K562 (cell line): ENCODE results near the gene CENPP. TPM values are rescaled to one million over a fixed set of nuclear protein-coding genes. Genes with fewer than 3 reads are reported as not detected.

Experiments used
- ATAC-seq: fragments of 200-7000 bp; cut with Tn5 transposase; 3 replicates; pipeline ENCODE4 v1.9.1; 2020; ENCODE audit warnings: moderate library complexity
- BruUV-seq: library from RNA; stranded (reverse); fragments of 400-500 nt; replicated peaks from 2 replicates; lab custom pipeline; 2021; lab: Mats Ljungman, UMichigan
- CTCF ChIA-PET: fragments of 300-600 bp; formaldehyde crosslinking; extraction: SDS; loops from one replicate; lab custom pipeline; 2021; ENCODE audit warnings: low intra/inter-chr PET ratio; lab: Yijun Ruan, JAX
- POLR2A ChIA-PET: fragments of 300-600, 350-650 bp; sonication (Branson Sonifier 250); formaldehyde crosslinking; extraction: SDS; loops from one replicate; lab custom pipeline; 2021; ENCODE audit warnings: antibody characterized with exemption, inconsistent platforms; lab: Yijun Ruan, JAX
- DNase-seq, 4 experiments: peaks; one replicate each; pipeline versions ENCODE4 v3.0.0 to v3.0.0-alpha.2; 2011 to 2018; ENCODE audit warnings: low spot score in 3 of 4, mixed read lengths in 3 of 4; ENCODE audit errors: extremely low read depth in 1 of 4
- FAIRE-seq: peaks from 2 replicates; lab custom pipeline; 2011; peaks lifted over from hg19 to GRCh38; lab: Jason Lieb, UNC
- H2AFZ ChIP-seq: 2 replicates; pipeline ENCODE4 v1.6.0; 2011; ENCODE audit warnings: low read depth, low read length, control low read depth, inconsistent platforms
- H3K27ac ChIP-seq: fragments of 200-600 bp; 3 replicates; pipeline ENCODE4 v1.8.0; 2011; ENCODE audit warnings: low read depth, mild to moderate bottlenecking, control low read depth, inconsistent platforms, low read length, moderate library complexity, mixed read lengths; ENCODE audit errors: extremely low read depth
- H3K27me3 ChIP-seq, 2 experiments: fragments of 300-600 bp in 1 of 2; 2 replicates in 1 of 2; 3 replicates in 1 of 2; pipeline versions ENCODE4 v1.6.0 to v1.8.0; 2011; ENCODE audit warnings: inconsistent platforms in 2 of 2, low read length in 2 of 2, mild to moderate bottlenecking in 1 of 2, mixed read lengths in 1 of 2, moderate library complexity in 1 of 2; ENCODE audit not compliant: control insufficient read depth in 2 of 2, insufficient read depth in 2 of 2
- H3K36me3 ChIP-seq: fragments of 300-600 bp; 3 replicates; pipeline ENCODE4 v1.8.0; 2011; ENCODE audit warnings: mild to moderate bottlenecking, low read length, inconsistent platforms; ENCODE audit not compliant: control insufficient read depth, insufficient read depth
- H3K4me1 ChIP-seq, 2 experiments: fragments of 200-600 bp in 1 of 2; replicated peaks in 1 of 2; 2 replicates in 1 of 2; 3 replicates in 1 of 2; pipeline versions ENCODE4 v1.5.1 to v1.8.0; 2011; ENCODE audit warnings: inconsistent platforms in 2 of 2, low read length in 2 of 2, mild to moderate bottlenecking in 1 of 2, mixed read lengths in 1 of 2, moderate library complexity in 1 of 2; ENCODE audit not compliant: control insufficient read depth in 2 of 2, insufficient read depth in 2 of 2
- H3K4me2 ChIP-seq: 2 replicates; pipeline ENCODE4 v1.6.1; 2011; ENCODE audit warnings: low read length, control low read depth, inconsistent platforms, mixed read lengths; ENCODE audit not compliant: insufficient read depth
- H3K4me3 ChIP-seq: fragments of 200-600 bp; sonication (generic), shearing (Covaris generic); 2 replicates; pipeline ENCODE4 v1.5.1; 2016; ENCODE audit warnings: control low read depth, inconsistent platforms
- H3K79me2 ChIP-seq: fragments of 200-600 bp; 3 replicates; pipeline ENCODE4 v1.8.0; 2011; ENCODE audit warnings: low read length, inconsistent platforms; ENCODE audit not compliant: control insufficient read depth, insufficient read depth
- H3K9ac ChIP-seq, 2 experiments: 2 replicates each; pipeline versions ENCODE4 v1.6.0 to v1.6.1; 2011; ENCODE audit warnings: low read depth in 2 of 2, low read length in 2 of 2, control low read depth in 1 of 2, inconsistent platforms in 1 of 2, mild to moderate bottlenecking in 1 of 2, mixed read lengths in 1 of 2; ENCODE audit not compliant: insufficient read depth in 1 of 2
- H3K9me1 ChIP-seq: one replicate; pipeline ENCODE4 v1.6.0; 2011; ENCODE audit warnings: inconsistent platforms, mild to moderate bottlenecking, low read length, moderate library complexity; ENCODE audit not compliant: control insufficient read depth, insufficient read depth
- H3K9me3 ChIP-seq: replicated peaks from 2 replicates; pipeline ENCODE4 v1.5.1; 2011; ENCODE audit warnings: low read depth, low read length, inconsistent platforms; ENCODE audit not compliant: control insufficient read depth, insufficient read depth
- H4K20me1 ChIP-seq: replicated peaks from 2 replicates; pipeline ENCODE4 v1.6.1; 2011; ENCODE audit warnings: low read length, inconsistent platforms, mixed read lengths; ENCODE audit not compliant: control insufficient read depth, insufficient read depth
- BRCA1 ChIP-seq, 2 experiments: fragments of 450-650 bp in 1 of 2; sonication (generic) in 1 of 2; formaldehyde crosslinking in 1 of 2; IDR thresholded peaks; 2 replicates each; pipeline versions ENCODE4 v1.5.0 to v1.6.1; 2017 to 2020; ENCODE audit warnings: mild to moderate bottlenecking in 1 of 2, missing genetic modification reagents in 1 of 2
- CEBPZ ChIP-seq: fragments of 150-350 bp; IDR thresholded peaks from 2 replicates; pipeline ENCODE4 v1.6.1; 2014; ENCODE audit warnings: low read depth, mild to moderate bottlenecking, low read length, borderline replicate concordance
- NR4A1 ChIP-seq, 2 experiments: fragments of 250-450 bp in 1 of 2; fragments of 450-650 bp in 1 of 2; sonication (Bioruptor Pico) in 1 of 2; IDR thresholded peaks; 2 replicates each; pipeline versions ENCODE4 v1.4.0 to v1.6.1; 2016 to 2020; ENCODE audit warnings: mild to moderate bottlenecking in 2 of 2, missing compliant biosample characterization in 1 of 2, missing genetic modification characterization in 1 of 2, moderate library complexity in 1 of 2
- THAP7 ChIP-seq: fragments of 250-450 bp; sonication (Bioruptor Pico); IDR thresholded peaks from 2 replicates; pipeline ENCODE4 v1.5.0; 2021
- ZEB2 ChIP-seq: fragments of 450-650 bp; IDR thresholded peaks from 2 replicates; pipeline ENCODE4 v1.6.1; 2016
- ZKSCAN1 ChIP-seq: fragments of 150-350 bp; IDR thresholded peaks from 2 replicates; pipeline ENCODE4 v1.6.1; 2016; ENCODE audit warnings: low read depth, low read length
- ZNF407 ChIP-seq: fragments of 450-650 bp; IDR thresholded peaks from 2 replicates; pipeline ENCODE4 v1.6.1; 2016; ENCODE audit warnings: low read depth
- ZNF511 ChIP-seq: sonication (generic); formaldehyde crosslinking; IDR thresholded peaks from 2 replicates; pipeline ENCODE4 v1.8.0; 2022; ENCODE audit warnings: mild to moderate bottlenecking, missing genetic modification reagents
- WGBS: fragments of 100-300 bp; shearing (Covaris generic); methylation state at CpG from one replicate; pipeline ENCODE4 v1.1.6; 2016; ENCODE audit warnings: low coverage, mixed read lengths; ENCODE audit not compliant: insufficient coverage; ENCODE audit errors: missing lambda C conversion rate; 5-methylcytosine and 5-hydroxymethylcytosine counted together
- in situ Hi-C: fragments of 300-500 bp; cut with MboI; formaldehyde crosslinking; loops from 4 replicates; pipeline ENCODE4 v1.15.0; 2018; ENCODE audit warnings: inconsistent platforms, mixed read lengths
- intact Hi-C: fragments of 100-400 bp; cut with micrococcal nuclease; formaldehyde crosslinking; loops from 2 replicates; pipeline ENCODE4 v1.14.2; 2022
- polyA plus RNA-seq, 8 experiments: library from polyadenylated mRNA; depleted of rRNA in 4 of 8; stranded (reverse) in 5 of 8; unstranded in 3 of 8; fragments of >200 nt; fragmentation: Nextera tagmentation in 2 of 8; fragmentation: Illumina TruSeq in 1 of 8; extraction: Ambion mirVana in 2 of 8; extraction: Trizol in 1 of 8; gene quantifications; 2 replicates each; pipeline versions ENCODE4 v1.2.1 to v1.2.3, GENCODE V29; 2011 to 2014; ENCODE audit warnings: inconsistent platforms in 1 of 8, missing spikeins in 1 of 8
- total RNA-seq, 7 experiments: library from RNA; depleted of rRNA in 6 of 7; stranded (reverse); fragments of >200 nt in 6 of 7; fragmentation: Illumina TruSeq in 2 of 7; extraction: Trizol in 2 of 7; gene quantifications; 2 replicates each; pipeline versions ENCODE4 v1.2.1 to v1.2.3, GENCODE V29; 2011 to 2021; ENCODE audit warnings: low replicate concordance in 1 of 7

CENPP gene
- total and polyA plus RNA-seq, 9 of the 15 experiments (the other 6 are each of a cell fraction or from before 2014, with no cell fraction given) = 8.0 to 28.5 (median 17.9) TPM

- in situ Hi-C loops = no loop called here
- TF ChIP-seq NR4A1 (CRISPR knock-in tag; IDR thresholded peaks at IDR 0.05) = no peak
- TF ChIP-seq NR4A1 (tag; IDR thresholded peaks at IDR 0.05) = no peak
- no peak for TF ChIP-seq CEBPZ
- no peak for TF ChIP-seq THAP7 (CRISPR knock-in tag)
- no peak for TF ChIP-seq ZKSCAN1
- no peak for TF ChIP-seq BRCA1 (IDR thresholded peaks at IDR 0.05)
- no peak for TF ChIP-seq BRCA1 (CRISPR knock-in tag; IDR thresholded peaks at IDR 0.05)
- TF ChIP-seq ZEB2 = no peak
- TF ChIP-seq ZNF407 = no peak
- no peak for TF ChIP-seq ZNF511 (CRISPR knock-in tag)
Measured at GRCh38 chr9:92474587-92474986, 148.8 kb downstream of the CENPP start.

More at GRCh38 chr9:92474587-92474986, 148.8 kb downstream of the CENPP start:
- H3K4me1 ChIP-seq = peaks cover 0 to 4% of the 10 kb centered on the region in 2 experiments; a peak in 1 of 5 replicates
- no peak overlapping the region for H3K4me2 ChIP-seq
- intact Hi-C loops = no loop called here
- ATAC-seq = no peak
- 44% methylated on average over 3 of the region's 3 CpGs for WGBS
- no peak overlapping the region for H2AFZ ChIP-seq
- DNase-seq = no peak
- no peak for FAIRE-seq
- no peaks in the 10 kb centered on the region for H4K20me1 ChIP-seq
- H3K9ac ChIP-seq = no peak overlapping the region
- H3K79me2 ChIP-seq = no peaks in the 10 kb centered on the region
- H3K9me3 ChIP-seq = no peaks in the 10 kb centered on the region
- H3K9me1 ChIP-seq = no peaks in the 10 kb centered on the region
- no peak overlapping the region for H3K27ac ChIP-seq
- BruUV-seq = no TSS peak
- H3K27me3 ChIP-seq = no peaks in the 10 kb centered on the region
- CTCF ChIA-PET = no interaction called here
- no peak overlapping the region for H3K4me3 ChIP-seq
- POLR2A ChIA-PET = interaction anchor here (1.3 kb wide), 1 partner anchor 10 kb away, joined by 3 read pairs; no protein-coding TSS in a partner anchor
- no peaks in the 10 kb centered on the region for H3K36me3 ChIP-seq
